ENCODE measurements around the gene CASTOR1.

CASTOR1 gene

GRCh38 chr22:30301995-30302809, 12.9 kb upstream of the CASTOR1 start:
- no peak for DNase-seq (ENCODE audit: extremely low read depth in 1 of 2, low read depth in 1 of 2)

GRCh38 chr22:30299322-30299721, 10.0 kb upstream of the CASTOR1 start:
- DNase-seq (ENCODE audit: extremely low read depth in 1 of 2, low read depth in 1 of 2): no peak

- no peak for DNase-seq (ENCODE audit: extremely low read depth in 1 of 2, low read depth in 1 of 2)
Measured at GRCh38 chr22:30297991-30298701, 8.8 kb upstream of the CASTOR1 start.

GRCh38 chr22:30297276-30297990, 8.1 kb upstream of the CASTOR1 start:
- no peak for DNase-seq (ENCODE audit: extremely low read depth in 1 of 2, low read depth in 1 of 2)

GRCh38 chr22:30296833-30297232, 7.5 kb upstream of the CASTOR1 start:
- no peak for DNase-seq (ENCODE audit: extremely low read depth in 1 of 2, low read depth in 1 of 2)

- no peak for DNase-seq (ENCODE audit: extremely low read depth in 1 of 2, low read depth in 1 of 2)
Measured at GRCh38 chr22:30296324-30296723, 7.0 kb upstream of the CASTOR1 start.

- no peak for DNase-seq (ENCODE audit: extremely low read depth in 1 of 2, low read depth in 1 of 2)
Measured at GRCh38 chr22:30295576-30295975, 6.3 kb upstream of the CASTOR1 start.

GRCh38 chr22:30294830-30295229, 5.5 kb upstream of the CASTOR1 start:
- no peak for DNase-seq (ENCODE audit: extremely low read depth in 1 of 2, low read depth in 1 of 2)

GRCh38 chr22:30294066-30294465, 4.8 kb upstream of the CASTOR1 start:
- DNase-seq (ENCODE audit: extremely low read depth in 1 of 2, low read depth in 1 of 2): no peak

- DNase-seq (ENCODE audit: extremely low read depth in 1 of 2, low read depth in 1 of 2): no peak
Measured at GRCh38 chr22:30293026-30293425, 3.7 kb upstream of the CASTOR1 start.

GRCh38 chr22:30292069-30292970, 3.0 kb upstream of the CASTOR1 start:
- no peak for DNase-seq (ENCODE audit: extremely low read depth in 1 of 2, low read depth in 1 of 2)

- no peak for DNase-seq (ENCODE audit: extremely low read depth in 1 of 2, low read depth in 1 of 2)
Measured at GRCh38 chr22:30291058-30291892, 2.0 kb upstream of the CASTOR1 start.

- DNase-seq (ENCODE audit: extremely low read depth in 1 of 2, low read depth in 1 of 2): no peak
Measured at GRCh38 chr22:30290342-30291057, 1.2 kb upstream of the CASTOR1 start.

GRCh38 chr22:30289980-30290313, 642 bp upstream of the CASTOR1 start:
- no peak for DNase-seq (ENCODE audit: extremely low read depth in 1 of 2, low read depth in 1 of 2)

GRCh38 chr22:30288419-30289140, 725 bp downstream of the CASTOR1 start:
- DNase-seq (ENCODE audit: extremely low read depth in 1 of 2, low read depth in 1 of 2): no peak

- peak; percentile 77 to 82 for DNase-seq (ENCODE audit: extremely low read depth in 1 of 2, low read depth in 1 of 2)
Measured at GRCh38 chr22:30287648-30288418, 1.5 kb downstream of the CASTOR1 start.

- DNase-seq (ENCODE audit: extremely low read depth in 1 of 2, low read depth in 1 of 2): peak; percentile 72 to 82
Measured at GRCh38 chr22:30286813-30287647, 2.3 kb downstream of the CASTOR1 start.

Data from activated CD8-positive, alpha-beta memory T cell treated with anti-CD3 and anti-CD28 coated beads for 1 hour (primary cell).